ENCODE measurements around the gene HCN4. TPM values are rescaled to one million over a fixed set of nuclear protein-coding genes. Genes with fewer than 3 reads are reported as not detected.

HCN4 gene
- total and polyA plus RNA-seq, 2 of the 8 experiments (the other 6 are each of a cell fraction or from before 2014, with no cell fraction given) = 3.7 to 8.5 TPM

- no peak overlapping the region for H3K27ac ChIP-seq (ENCODE audit: low read depth, low read length)
- H4K5ac ChIP-seq (ENCODE audit: insufficient read length, low read depth, low read length) = no peak overlapping the region
- H3K79me2 ChIP-seq (ENCODE audit: control insufficient read depth in 1 of 2, insufficient read depth in 2 of 2, low read length in 2 of 2) = no peaks in the 10 kb centered on the region
- no peak overlapping the region for H3K23ac ChIP-seq (ENCODE audit: insufficient read length)
- no peaks in the 10 kb centered on the region for H3K27me3 ChIP-seq (replicated peaks in 1 of 4; ENCODE audit: control insufficient read depth in 3 of 4, extremely low read depth in 1 of 4, insufficient read depth in 3 of 4, low read length in 3 of 4)
- no peak overlapping the region for H2AK5ac ChIP-seq (ENCODE audit: low read depth, low read length)
- H3K4ac ChIP-seq (replicated peaks; ENCODE audit: insufficient read length, low read depth, low read length) = no peak overlapping the region
- H4K8ac ChIP-seq (ENCODE audit: extremely low read depth, insufficient read depth, low read length) = no peak overlapping the region
- H3K23me2 ChIP-seq (ENCODE audit: low read depth, low read length) = no peaks in the 10 kb centered on the region; the same call in 1 of the 2 replicates
- no peaks in the 10 kb centered on the region for H4K20me1 ChIP-seq (replicated peaks in 1 of 2; ENCODE audit: control insufficient read depth in 1 of 2, insufficient read depth in 2 of 2, low read length in 2 of 2)
- no peak overlapping the region for H2BK120ac ChIP-seq (replicated peaks; ENCODE audit: low read depth, low read length)
- no peak overlapping the region for H2AFZ ChIP-seq (ENCODE audit: low read length)
- FAIRE-seq (no peak), DNase-seq (ENCODE audit: low read depth in 1 of 2, low spot score in 2 of 2) (no peak)
- no peaks in the 10 kb centered on the region for H3K79me1 ChIP-seq (ENCODE audit: low read depth, low read length)
- no peak overlapping the region for H2BK15ac ChIP-seq (ENCODE audit: low read length)
- no peak overlapping the region for H3K14ac ChIP-seq (ENCODE audit: insufficient read length)
- H2BK5ac ChIP-seq (ENCODE audit: low read depth, low read length) = no peak overlapping the region
- H4K91ac ChIP-seq (replicated peaks; ENCODE audit: insufficient read length, low read length) = no peak overlapping the region
- no peaks in the 10 kb centered on the region for H3K36me3 ChIP-seq (ENCODE audit: control insufficient read depth in 2 of 4, insufficient read depth in 4 of 4, low read length in 3 of 4)
- 90% methylated on average over 12 of the region's 12 CpGs; no CpG with 5 or more reads in 1 of the 2 experiments for WGBS, 2 experiments (ENCODE audit: extremely low coverage in 1 of 2, insufficient coverage in 1 of 2, insufficient read length in 1 of 2, insufficient replicate concordance in 2 of 2, low coverage in 1 of 2, low lambda C conversion rate in 2 of 2, missing lambda C conversion rate in 1 of 2)
- no peak overlapping the region for H3K56ac ChIP-seq (replicated peaks; ENCODE audit: insufficient read length, low read depth, low read length)
- POLR2A ChIA-PET (ENCODE audit: partially characterized antibody) = no interaction called here
- H3K18ac ChIP-seq (ENCODE audit: extremely low read depth, low read length) = no peak overlapping the region
- no peak overlapping the region for H2BK20ac ChIP-seq (ENCODE audit: low read length)
- peaks cover 3 to 7% of the 10 kb centered on the region in 2 experiments; a peak in 1 of 4 replicates for H3K9me3 ChIP-seq (ENCODE audit: insufficient read depth in 2 of 2, low read depth in 1 of 2, low read length in 1 of 2)
- H3K4me3 ChIP-seq (ENCODE audit: extremely low read depth in 1 of 4, insufficient read depth in 2 of 4, low read depth in 3 of 4, low read length in 4 of 4) = no peak overlapping the region
- no peak overlapping the region for H3K4me2 ChIP-seq (ENCODE audit: insufficient read depth in 1 of 2, low read depth in 2 of 2, low read length in 2 of 2)
- peaks cover 0 to 14% (median 6%) of the 10 kb centered on the region in 4 experiments; a peak in 5 of 7 replicates for H3K4me1 ChIP-seq (replicated peaks in 1 of 4; ENCODE audit: control insufficient read depth in 3 of 4, insufficient read depth in 4 of 4, low read length in 3 of 4)
- CTCF ChIA-PET (ENCODE audit: partially characterized antibody) = interaction anchor here (0.8 kb wide), 1 partner anchor 53 kb away, joined by 3 read pairs; no protein-coding TSS in a partner anchor
- peak overlapping the region; percentile 27; the same call in 1 of the 2 replicates for H2BK12ac ChIP-seq (ENCODE audit: low read depth, low read length)
- H3K9ac ChIP-seq (replicated peaks in 1 of 4; ENCODE audit: extremely low read depth in 1 of 4, low read depth in 3 of 4, low read length in 3 of 4) = no peak overlapping the region
- TF ChIP-seq POU5F1 (IDR thresholded peaks at IDR 0.05; ENCODE audit: low read depth, low read length) (no peak), SP1 (IDR thresholded peaks at IDR 0.05; ENCODE audit: low read depth, low read length) (no peak), RAD21 (IDR thresholded peaks at IDR 0.05 in 1 of 2, conservative IDR thresholded peaks at IDR 0.05 in 1 of 2; ENCODE audit: low read depth in 2 of 2, low read length in 2 of 2) (no peak)
- TF ChIP-seq, protein P1, sequence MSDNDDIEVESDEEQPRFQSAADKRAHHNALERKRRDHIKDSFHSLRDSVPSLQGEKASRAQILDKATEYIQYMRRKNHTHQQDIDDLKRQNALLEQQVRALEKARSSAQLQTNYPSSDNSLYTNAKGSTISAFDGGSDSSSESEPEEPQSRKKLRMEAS (IDR thresholded peaks at IDR 0.05) = no peak
These were observed 9.3 kb upstream of the HCN4 start for GRCh38 chr15:73378089-73378488.
